ES-I3 (cell line): ENCODE measurements around the gene ESYT2.
"Not testable (repeated sequence)": the region's sequence is repeated elsewhere in the genome, so short reads cannot be mapped to it uniquely, and the experiment has no call there.

Experiments
- H3K36me3 ChIP-seq: 2 replicates; pipeline ENCODE4 v1.6.1; 2013; ENCODE audit warnings: mild to moderate bottlenecking, low read length, control low read depth, moderate library complexity; ENCODE audit not compliant: insufficient read depth
- H3K4me1 ChIP-seq: 2 replicates; pipeline ENCODE4 v1.6.1; 2013; ENCODE audit warnings: mild to moderate bottlenecking, control low read depth, low read length; ENCODE audit not compliant: insufficient read depth
- H3K9ac ChIP-seq: 2 replicates; pipeline ENCODE4 v1.6.1; 2013; ENCODE audit warnings: low read depth, mild to moderate bottlenecking, low read length, moderate library complexity
- H3K9me3 ChIP-seq: 2 replicates; pipeline ENCODE4 v1.6.1; 2013; ENCODE audit warnings: mild to moderate bottlenecking, low read length, moderate library complexity; ENCODE audit not compliant: control insufficient read depth, insufficient read depth

The ESYT2 gene

GRCh38 chr7:158723266-158723665 lies 106.0 kb downstream of the ESYT2 start:
- Histone ChIP-seq H3K9me3 (no peaks in the 10 kb centered on the region), H3K4me1 (no peaks in the 10 kb centered on the region), H3K9ac (no peak overlapping the region), H3K36me3 (no peaks in the 10 kb centered on the region)

GRCh38 chr7:158722574-158723237 lies 106.6 kb downstream of the ESYT2 start:
- Histone ChIP-seq H3K9ac (no peak overlapping the region), H3K36me3 (no peaks in the 10 kb centered on the region), H3K9me3 (no peaks in the 10 kb centered on the region), H3K4me1 (no peaks in the 10 kb centered on the region)

GRCh38 chr7:158720112-158720511 lies 109.2 kb downstream of the ESYT2 start:
- Histone ChIP-seq H3K36me3 (no peaks in the 10 kb centered on the region), H3K9ac (no peak overlapping the region), H3K4me1 (no peaks in the 10 kb centered on the region), H3K9me3 (no peaks in the 10 kb centered on the region)

GRCh38 chr7:158716802-158717201 lies 112.5 kb downstream of the ESYT2 start:
- Histone ChIP-seq H3K9me3 (no peaks in the 10 kb centered on the region), H3K36me3 (no peaks in the 10 kb centered on the region), H3K9ac (no peak overlapping the region), H3K4me1 (no peaks in the 10 kb centered on the region)

GRCh38 chr7:158710651-158711102 lies 118.6 kb downstream of the ESYT2 start:
- no peaks in the 10 kb centered on the region for H3K36me3 ChIP-seq
- H3K9ac ChIP-seq = no peak overlapping the region
- no peaks in the 10 kb centered on the region for H3K4me1 ChIP-seq
- H3K9me3 ChIP-seq = peaks cover 4% of the 10 kb centered on the region; the same call in 1 of the 2 replicates

GRCh38 chr7:158707610-158708009 lies 121.7 kb downstream of the ESYT2 start:
- H3K4me1 ChIP-seq = peaks cover 10% of the 10 kb centered on the region; the same call in 1 of the 2 replicates
- peaks cover 4% of the 10 kb centered on the region; the same call in 1 of the 2 replicates for H3K9me3 ChIP-seq
- H3K36me3 ChIP-seq = no peaks in the 10 kb centered on the region
- no peak overlapping the region for H3K9ac ChIP-seq

GRCh38 chr7:158706710-158707590 lies 122.4 kb downstream of the ESYT2 start:
- no peaks in the 10 kb centered on the region for H3K36me3 ChIP-seq
- peaks cover 4% of the 10 kb centered on the region; the same call in 1 of the 2 replicates for H3K9me3 ChIP-seq
- peaks cover 16% of the 10 kb centered on the region; the same call in 1 of the 2 replicates for H3K4me1 ChIP-seq
- no peak overlapping the region for H3K9ac ChIP-seq

- Histone ChIP-seq H3K9ac (no peak overlapping the region), H3K4me1 (peaks cover 19% of the 10 kb centered on the region; the same call in 1 of the 2 replicates), H3K9me3 (peaks cover 4% of the 10 kb centered on the region; the same call in 1 of the 2 replicates), H3K36me3 (no peaks in the 10 kb centered on the region)
Measured at GRCh38 chr7:158706273-158706704, 123.0 kb downstream of the ESYT2 start.

- peaks cover 4% of the 10 kb centered on the region; the same call in 1 of the 2 replicates for H3K9me3 ChIP-seq
- H3K36me3 ChIP-seq = 0 out of 2 replicates have a peak, but pooled peaks cover 6% of the 10 kb centered on the region
- H3K9ac ChIP-seq = peak overlapping the region; percentile 86
- H3K4me1 ChIP-seq = peaks cover 19% of the 10 kb centered on the region; the same call in 1 of the 2 replicates
Measured at GRCh38 chr7:158705234-158705850, 124.0 kb downstream of the ESYT2 start.

- Histone ChIP-seq H3K9ac (peak within 1 kb of the TSS; percentile 86), H3K9me3 (peaks cover 4% of the 10 kb centered on the region; the same call in 1 of the 2 replicates), H3K4me1 (peaks cover 19% of the 10 kb centered on the region; the same call in 1 of the 2 replicates), H3K36me3 (0 out of 2 replicates have a peak, but pooled peaks cover 8% of the 10 kb centered on the region)
Measured at GRCh38 chr7:158704524-158705233, 124.6 kb downstream of the ESYT2 start, which contains the start of gene NCAPG2. NCAPG2 (minus strand) TSS chr7:158704804; CDS start chr7:158701899, 2,905 bp downstream.

GRCh38 chr7:158703679-158704523 lies 125.4 kb downstream of the ESYT2 start:
- peak overlapping the region; percentile 86 for H3K9ac ChIP-seq
- peaks cover 15% of the 10 kb centered on the region for H3K36me3 ChIP-seq
- not testable (repeated sequence) for H3K9me3 ChIP-seq
- peaks cover 19% of the 10 kb centered on the region; the same call in 1 of the 2 replicates for H3K4me1 ChIP-seq

- Histone ChIP-seq H3K36me3 (peaks cover 21% of the 10 kb centered on the region), H3K9me3 (peaks cover 4% of the 10 kb centered on the region; the same call in 1 of the 2 replicates), H3K9ac (no peak overlapping the region), H3K4me1 (peaks cover 19% of the 10 kb centered on the region; the same call in 1 of the 2 replicates)
Measured at GRCh38 chr7:158702944-158703343, 126.4 kb downstream of the ESYT2 start.

- H3K9me3 ChIP-seq = no peaks in the 10 kb centered on the region
- H3K36me3 ChIP-seq = peaks cover 21% of the 10 kb centered on the region
- peaks cover 19% of the 10 kb centered on the region; the same call in 1 of the 2 replicates for H3K4me1 ChIP-seq
- H3K9ac ChIP-seq = no peak overlapping the region
Measured at GRCh38 chr7:158702196-158702595, 127.1 kb downstream of the ESYT2 start.
